ENCODE data around the gene MRPL55.
A peak's percentile ranks its signal among the peaks of the same experiment; 100 is the strongest.

The MRPL55 gene

DNA sequence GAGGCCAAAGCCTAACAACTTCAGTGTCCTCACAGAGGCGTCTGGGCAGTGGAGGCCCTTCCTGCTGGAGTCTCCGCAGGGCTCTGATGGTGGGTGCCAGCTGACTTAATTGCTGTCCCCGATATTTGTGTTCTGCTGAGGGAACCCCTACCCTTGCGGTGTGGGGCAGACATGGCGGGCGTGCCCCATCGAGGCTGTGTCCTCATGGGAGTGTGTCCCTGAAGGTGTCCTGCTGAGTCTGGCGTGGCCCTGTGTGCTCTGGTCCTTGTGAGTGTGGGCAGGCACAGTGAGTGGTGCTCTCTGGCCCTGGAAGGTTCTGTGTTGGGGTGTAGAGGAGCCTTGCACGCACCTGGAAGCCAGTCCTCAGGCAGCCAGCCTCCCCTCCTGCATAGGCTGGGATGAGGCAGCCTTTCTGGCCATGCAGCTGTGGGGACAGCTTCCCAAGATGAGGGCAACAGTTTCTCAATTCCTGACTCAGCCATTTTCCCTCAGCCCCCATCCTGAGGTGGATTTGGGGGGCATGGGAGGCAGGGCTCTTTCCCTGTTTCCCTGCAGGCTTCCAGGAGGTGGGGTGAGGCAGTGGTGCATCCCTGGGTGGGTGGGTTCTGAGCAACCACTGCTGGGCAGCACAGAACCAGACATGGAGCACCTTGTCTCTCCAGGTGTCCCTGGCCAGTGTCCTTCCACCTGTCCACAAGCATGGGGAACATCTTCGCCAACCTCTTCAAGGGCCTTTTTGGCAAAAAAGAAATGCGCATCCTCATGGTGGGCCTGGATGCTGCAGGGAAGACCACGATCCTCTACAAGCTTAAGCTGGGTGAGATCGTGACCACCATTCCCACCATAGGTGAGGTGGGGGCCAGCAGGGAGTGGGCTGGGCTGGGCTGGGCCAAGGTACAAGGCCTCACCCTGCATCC, 12.4 kb downstream of the MRPL55 start:
- Mint-ChIP-seq H3K4me1 (ENCODE audit: low read depth) (peaks cover 84% of the 10 kb centered on the region), H3K36me3 (ENCODE audit: low read depth) (peaks cover 99% of the 10 kb centered on the region)
- intact Hi-C loops (cut with micrococcal nuclease), result no loop called here

DNA sequence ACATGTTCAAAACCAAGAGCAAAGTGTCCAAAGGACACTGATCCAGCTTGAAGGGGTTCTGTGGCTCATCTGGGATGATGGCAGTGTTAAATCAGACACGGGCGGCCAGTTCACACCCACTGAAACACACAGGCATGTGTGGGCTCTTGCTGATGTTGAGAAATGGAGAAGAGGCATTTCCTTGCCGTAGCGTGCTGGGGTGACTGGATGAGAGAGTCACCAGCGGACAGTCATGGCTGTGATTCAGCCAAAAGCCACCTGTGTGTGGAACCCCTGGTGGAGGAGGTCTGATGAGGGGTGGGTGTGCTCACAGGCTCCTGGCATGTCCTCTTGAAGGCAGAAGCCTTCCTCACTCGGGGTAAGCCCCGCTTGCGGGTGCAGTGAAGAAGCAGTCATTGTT, 13.2 kb downstream of the MRPL55 start:
- H3K4me3 Mint-ChIP-seq, result no peak overlapping the region
- H3K9me3 Mint-ChIP-seq, result peaks cover 11% of the 10 kb centered on the region
- intact Hi-C loops (cut with micrococcal nuclease), result no loop called here
- peak overlapping the region; percentile 54 for H3K27ac Mint-ChIP-seq
- peaks cover 84% of the 10 kb centered on the region for H3K4me1 Mint-ChIP-seq (ENCODE audit: low read depth)
- no peaks in the 10 kb centered on the region for H3K27me3 Mint-ChIP-seq
- peaks cover 99% of the 10 kb centered on the region for H3K36me3 Mint-ChIP-seq (ENCODE audit: low read depth)

More for the DNA sequence above, 12.4 kb downstream of the MRPL55 start:
- no peak overlapping the region for H3K27ac Mint-ChIP-seq
- H3K4me3 Mint-ChIP-seq, result no peak overlapping the region
- peaks cover 11% of the 10 kb centered on the region for H3K9me3 Mint-ChIP-seq
- H3K27me3 Mint-ChIP-seq, result no peaks in the 10 kb centered on the region

DNA sequence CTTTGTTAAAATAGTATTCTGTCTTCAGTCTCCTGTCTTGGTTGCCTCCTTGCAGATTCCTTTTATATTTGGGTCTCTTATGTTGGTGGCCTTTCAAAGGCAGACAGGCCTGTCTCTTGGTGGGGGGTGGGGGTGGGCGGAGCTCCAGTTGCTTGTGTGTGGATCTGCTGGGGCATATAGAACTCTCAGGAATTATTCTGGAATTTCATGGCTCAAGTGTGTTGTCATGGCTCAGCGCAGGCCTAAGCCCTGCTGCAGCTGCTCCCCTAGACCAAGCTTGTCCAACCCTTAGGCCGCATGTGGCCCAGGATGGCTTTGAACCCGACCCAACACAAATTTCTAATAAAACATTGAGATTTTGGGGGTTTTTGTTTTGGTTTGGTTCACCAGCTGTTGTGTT, 13.9 kb downstream of the MRPL55 start:
- Mint-ChIP-seq H3K27me3 (no peaks in the 10 kb centered on the region), H3K4me3 (no peak overlapping the region), H3K4me1 (ENCODE audit: low read depth) (peaks cover 84% of the 10 kb centered on the region), H3K9me3 (peaks cover 11% of the 10 kb centered on the region), H3K36me3 (ENCODE audit: low read depth) (peaks cover 99% of the 10 kb centered on the region), H3K27ac (peak overlapping the region; percentile 54)
- intact Hi-C loops (cut with micrococcal nuclease), result no loop called here

DNA sequence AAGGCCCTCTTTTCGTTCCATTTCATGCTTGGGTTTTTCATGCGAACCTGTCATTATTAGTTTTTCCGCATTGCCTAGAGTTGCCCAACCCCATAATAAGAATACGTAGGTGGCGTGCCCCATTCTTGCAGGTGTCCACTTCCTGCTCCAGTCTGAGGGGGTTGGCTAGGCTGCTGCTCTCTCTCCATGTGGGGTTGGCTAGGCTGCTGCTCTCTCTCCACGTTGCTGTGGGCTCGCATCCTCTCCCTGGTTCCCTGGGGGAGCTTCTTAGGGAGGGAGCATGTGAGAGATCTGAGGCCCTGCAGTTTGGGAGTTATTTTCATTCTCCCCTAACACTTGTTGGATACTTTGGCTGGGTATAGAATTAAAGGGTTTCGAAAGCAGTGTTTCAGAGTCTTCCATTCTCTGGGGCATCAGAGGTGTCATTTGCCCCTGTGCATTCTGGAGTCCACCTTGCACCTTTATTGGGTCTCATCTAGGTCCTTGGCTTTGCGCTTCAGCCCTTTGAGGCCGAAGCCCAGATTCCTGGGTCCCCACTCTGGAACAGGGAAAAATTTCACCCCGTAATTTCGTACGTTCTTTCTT, 14.6 kb downstream of the MRPL55 start:
- H3K4me3 Mint-ChIP-seq, result no peak overlapping the region
- H3K4me1 Mint-ChIP-seq (ENCODE audit: low read depth), result peaks cover 84% of the 10 kb centered on the region
- intact Hi-C loops (cut with micrococcal nuclease), result no loop called here
- no peaks in the 10 kb centered on the region for H3K27me3 Mint-ChIP-seq
- H3K27ac Mint-ChIP-seq, result peak overlapping the region; percentile 54
- H3K36me3 Mint-ChIP-seq (ENCODE audit: low read depth), result peaks cover 99% of the 10 kb centered on the region
- peaks cover 11% of the 10 kb centered on the region for H3K9me3 Mint-ChIP-seq

DNA sequence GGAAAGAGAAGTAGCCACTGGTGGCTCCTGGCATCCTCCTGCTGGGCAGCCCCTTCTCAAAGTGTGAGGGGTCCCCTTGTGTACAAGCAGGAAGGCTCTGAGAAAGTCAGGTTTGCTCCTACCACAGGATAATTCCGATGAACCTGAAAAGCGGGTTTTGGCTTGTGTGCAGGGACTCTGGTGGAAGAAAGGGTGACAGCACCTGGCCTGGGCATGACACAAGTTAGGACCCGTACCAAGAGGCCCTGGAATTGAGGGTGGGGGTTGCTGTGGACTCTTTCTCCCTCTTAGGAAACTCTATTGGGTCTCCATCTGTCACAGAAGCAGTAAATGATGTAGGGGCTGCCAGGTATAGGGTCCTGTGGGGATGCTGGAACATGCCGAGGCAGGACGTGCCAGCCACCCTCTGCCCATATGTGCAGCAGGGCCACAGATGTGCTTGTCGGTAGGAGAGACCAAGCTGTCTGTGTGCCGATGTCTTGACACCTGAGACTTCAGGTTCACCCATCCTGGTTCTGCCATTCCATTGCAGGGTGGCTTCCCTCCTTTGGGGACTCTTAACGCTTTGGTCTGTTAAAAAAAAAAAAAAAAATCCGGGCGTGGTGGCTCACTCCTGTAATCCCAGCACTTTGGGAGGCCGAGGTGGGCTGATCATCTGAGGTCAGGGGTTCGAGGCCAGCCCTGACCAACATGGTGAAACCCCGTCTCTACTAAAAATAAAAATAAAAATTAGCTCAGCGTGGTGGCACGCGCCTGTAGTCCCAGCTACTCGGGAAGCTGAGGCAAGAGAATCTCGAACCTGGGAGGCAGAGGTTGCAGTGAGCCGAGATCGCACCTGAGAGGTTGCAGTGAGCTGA, 15.8 kb downstream of the MRPL55 start:
- no peak overlapping the region for H3K4me3 Mint-ChIP-seq
- peaks cover 11% of the 10 kb centered on the region for H3K9me3 Mint-ChIP-seq
- peaks cover 86% of the 10 kb centered on the region for H3K4me1 Mint-ChIP-seq (ENCODE audit: low read depth)
- peaks cover 96% of the 10 kb centered on the region for H3K36me3 Mint-ChIP-seq (ENCODE audit: low read depth)
- H3K27me3 Mint-ChIP-seq, result no peaks in the 10 kb centered on the region
- intact Hi-C loops (cut with micrococcal nuclease), result no loop called here
- H3K27ac Mint-ChIP-seq, result no peak overlapping the region

DNA sequence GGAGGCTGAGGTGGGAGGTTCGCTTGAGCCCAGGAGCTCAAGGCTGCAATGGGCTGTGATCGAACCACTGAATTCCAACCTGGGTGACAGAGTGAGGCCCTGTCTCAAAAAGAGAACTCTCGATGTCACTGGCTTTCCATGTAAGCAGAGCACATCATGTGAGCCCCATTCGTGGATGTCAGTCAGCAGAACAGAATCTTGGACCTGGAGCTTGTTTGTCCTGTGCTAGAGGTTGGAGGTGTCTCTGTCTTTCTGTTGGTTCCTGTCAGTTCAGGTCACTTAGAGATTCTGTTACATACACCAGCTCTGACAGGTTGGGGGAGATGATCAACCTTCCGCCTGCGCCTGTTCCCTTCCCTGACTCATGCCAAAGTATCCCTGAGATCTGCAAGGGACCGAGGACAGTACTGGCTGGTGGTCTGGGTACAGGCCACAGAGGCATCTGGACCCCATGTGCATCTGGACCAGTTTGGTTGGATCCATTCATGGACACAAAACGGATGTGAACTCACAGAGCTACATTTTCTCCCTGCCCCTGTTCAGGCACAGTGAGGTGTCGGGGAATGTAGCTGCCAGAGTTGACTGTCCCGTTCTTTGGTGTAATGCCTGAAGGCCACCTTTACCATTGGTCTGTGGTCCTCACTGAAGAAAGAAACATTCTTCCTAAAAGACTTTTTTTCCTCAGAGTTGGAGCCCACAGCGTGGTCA, 16.6 kb downstream of the MRPL55 start:
- Mint-ChIP-seq H3K9me3 (peaks cover 11% of the 10 kb centered on the region), H3K27ac (peak overlapping the region; percentile 86), H3K36me3 (ENCODE audit: low read depth) (peaks cover 96% of the 10 kb centered on the region), H3K27me3 (no peaks in the 10 kb centered on the region), H3K4me3 (no peak overlapping the region), H3K4me1 (ENCODE audit: low read depth) (peaks cover 88% of the 10 kb centered on the region)
- intact Hi-C loops (cut with micrococcal nuclease), result no loop called here

DNA sequence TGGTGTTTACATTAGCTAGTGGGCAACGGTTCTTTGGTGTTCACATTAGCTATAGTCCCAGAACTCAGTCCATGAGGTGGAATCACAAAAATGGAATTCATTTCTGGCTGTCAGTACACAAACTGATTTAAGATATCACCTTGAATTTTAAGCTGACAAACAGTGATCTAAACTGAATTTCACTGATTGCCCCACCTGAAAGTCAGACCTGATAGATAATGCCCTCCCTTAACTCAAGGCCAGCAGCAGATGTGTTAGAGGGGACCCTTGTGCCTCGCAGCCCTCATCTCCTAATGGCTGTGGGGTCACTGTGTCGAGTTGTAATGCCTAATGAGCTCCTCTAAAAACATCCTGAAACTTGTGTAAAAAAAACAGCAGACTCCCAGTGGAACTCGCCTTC, 18.0 kb downstream of the MRPL55 start:
- H3K9me3 Mint-ChIP-seq, result peaks cover 11% of the 10 kb centered on the region
- peak overlapping the region; percentile 86 for H3K27ac Mint-ChIP-seq
- H3K4me3 Mint-ChIP-seq, result no peak overlapping the region
- intact Hi-C loops (cut with micrococcal nuclease), result no loop called here
- peaks cover 90% of the 10 kb centered on the region for H3K36me3 Mint-ChIP-seq (ENCODE audit: low read depth)
- H3K4me1 Mint-ChIP-seq (ENCODE audit: low read depth), result peaks cover 88% of the 10 kb centered on the region
- no peaks in the 10 kb centered on the region for H3K27me3 Mint-ChIP-seq

DNA sequence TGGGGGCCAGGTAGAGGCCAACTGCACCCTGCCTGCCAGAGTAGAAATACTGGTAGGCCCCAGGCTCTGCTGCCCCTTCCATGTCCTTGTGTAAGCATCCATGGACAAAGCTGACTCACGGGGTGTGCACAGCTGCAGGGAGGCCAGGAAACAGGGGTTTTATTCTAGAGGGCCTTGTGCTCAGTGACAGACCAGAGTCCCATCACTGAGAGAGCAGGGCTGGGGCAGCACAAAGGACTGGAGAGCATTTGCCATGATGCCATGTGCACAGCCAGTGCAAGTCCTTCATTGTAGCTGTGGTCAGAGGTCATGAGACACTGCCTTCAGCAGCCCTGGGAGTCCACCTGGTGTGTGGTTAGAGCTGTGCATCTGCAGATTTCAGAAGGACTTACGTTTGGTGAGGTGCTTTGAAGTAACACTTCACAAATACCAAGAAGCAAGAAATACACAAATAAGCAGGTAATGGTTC, 18.5 kb downstream of the MRPL55 start:
- Mint-ChIP-seq H3K27me3 (no peaks in the 10 kb centered on the region), H3K9me3 (peaks cover 11% of the 10 kb centered on the region), H3K4me1 (ENCODE audit: low read depth) (peaks cover 88% of the 10 kb centered on the region), H3K27ac (peak overlapping the region; percentile 86), H3K4me3 (peak overlapping the region; percentile 59), H3K36me3 (ENCODE audit: low read depth) (peaks cover 88% of the 10 kb centered on the region)
- intact Hi-C loops (cut with micrococcal nuclease), result no loop called here

DNA sequence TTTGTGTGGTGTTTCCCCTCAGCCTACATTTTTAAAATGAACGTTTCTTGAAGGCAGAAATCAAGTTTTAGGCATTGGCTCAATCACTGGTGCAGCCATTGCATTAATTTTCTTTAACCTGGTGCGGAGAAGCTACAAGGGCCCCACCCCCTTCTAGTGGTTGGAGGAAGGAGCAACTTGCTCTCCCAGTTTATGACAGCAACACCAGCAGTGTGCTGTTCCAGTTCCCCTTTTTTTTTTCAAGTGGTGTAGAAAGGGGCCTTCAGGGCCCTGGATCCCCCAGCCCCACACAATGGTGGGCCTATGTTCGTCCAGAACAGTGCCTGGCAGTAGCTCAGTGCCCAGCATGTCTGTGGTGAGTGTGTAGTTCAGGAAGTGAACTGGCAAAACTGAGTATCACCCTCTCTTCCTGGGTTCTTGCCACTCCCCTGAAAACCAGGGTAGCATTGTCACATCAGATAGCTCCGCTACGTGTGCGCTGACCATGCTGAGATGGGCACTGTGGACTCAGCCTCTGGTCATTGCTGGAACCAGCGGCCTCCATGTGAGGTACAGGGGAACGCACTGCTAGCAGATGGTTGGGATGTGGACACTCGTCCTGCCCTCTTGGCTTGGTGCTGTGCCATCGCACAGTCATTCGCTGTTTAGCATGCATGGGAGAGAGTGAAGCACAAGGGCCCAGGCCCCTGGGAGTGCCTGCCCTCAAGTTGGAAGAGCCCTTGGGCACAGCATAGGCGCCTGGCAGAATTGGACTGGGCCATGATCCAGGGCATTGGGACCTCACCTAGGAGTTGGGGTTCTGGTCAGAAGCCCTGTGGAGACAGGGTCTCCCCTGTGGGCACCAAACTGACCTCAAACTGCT, 19.3 kb downstream of the MRPL55 start:
- Mint-ChIP-seq H3K4me3 (peak overlapping the region; percentile 59), H3K36me3 (ENCODE audit: low read depth) (peaks cover 85% of the 10 kb centered on the region), H3K4me1 (ENCODE audit: low read depth) (peaks cover 88% of the 10 kb centered on the region), H3K9me3 (peaks cover 7% of the 10 kb centered on the region), H3K27me3 (no peaks in the 10 kb centered on the region), H3K27ac (peak overlapping the region; percentile 86)
- intact Hi-C loops (cut with micrococcal nuclease), result no loop called here

DNA sequence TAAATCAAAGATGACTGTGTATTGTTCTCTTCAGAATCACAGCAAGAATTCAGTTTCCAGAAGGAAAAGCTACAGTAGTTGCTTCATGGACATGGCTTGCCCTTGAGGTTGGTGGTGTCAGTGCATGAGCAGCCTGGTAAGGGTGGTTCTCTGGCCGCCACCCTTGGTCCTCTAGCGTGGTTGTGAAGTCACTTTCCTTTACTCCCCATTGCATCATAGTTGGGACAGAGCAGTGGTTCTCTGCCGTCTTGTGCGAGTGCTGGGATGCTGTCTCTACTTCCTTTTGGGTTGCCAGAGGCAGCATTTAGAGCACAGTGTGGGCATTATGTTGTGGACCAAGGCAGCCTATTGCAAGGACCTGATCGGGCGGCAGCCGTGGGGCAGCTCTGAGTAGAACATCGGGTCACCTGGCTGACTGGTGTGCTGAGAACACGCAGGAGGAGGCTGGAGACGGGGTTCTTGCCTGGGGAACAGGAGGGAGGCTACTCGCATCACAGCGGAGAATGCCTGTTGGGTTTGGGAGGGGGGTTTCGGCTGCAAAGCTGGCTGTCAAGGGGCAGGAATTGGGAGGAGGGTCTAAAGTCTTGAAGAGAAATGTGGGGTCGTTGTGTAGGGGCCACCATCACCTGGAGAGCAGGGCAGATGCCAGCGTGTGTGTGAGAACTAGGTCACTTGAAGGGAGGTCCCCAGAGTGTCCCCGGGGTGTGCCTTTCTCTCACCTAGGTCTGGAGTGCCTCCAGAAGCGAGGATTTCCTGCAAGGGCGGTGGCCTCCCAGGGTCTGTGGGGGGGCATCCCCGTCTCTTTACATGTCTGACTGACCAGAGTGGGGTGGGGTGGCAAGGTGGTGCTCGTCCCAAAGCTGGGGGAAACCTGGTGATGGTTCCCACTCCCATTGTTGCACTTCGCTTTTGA, 20.3 kb downstream of the MRPL55 start:
- Mint-ChIP-seq H3K27me3 (no peaks in the 10 kb centered on the region), H3K4me1 (ENCODE audit: low read depth) (peaks cover 88% of the 10 kb centered on the region), H3K27ac (peak overlapping the region; percentile 86), H3K36me3 (ENCODE audit: low read depth) (peaks cover 85% of the 10 kb centered on the region), H3K9me3 (no peaks in the 10 kb centered on the region), H3K4me3 (peak overlapping the region; percentile 59)
- intact Hi-C loops (cut with micrococcal nuclease), result no loop called here

DNA sequence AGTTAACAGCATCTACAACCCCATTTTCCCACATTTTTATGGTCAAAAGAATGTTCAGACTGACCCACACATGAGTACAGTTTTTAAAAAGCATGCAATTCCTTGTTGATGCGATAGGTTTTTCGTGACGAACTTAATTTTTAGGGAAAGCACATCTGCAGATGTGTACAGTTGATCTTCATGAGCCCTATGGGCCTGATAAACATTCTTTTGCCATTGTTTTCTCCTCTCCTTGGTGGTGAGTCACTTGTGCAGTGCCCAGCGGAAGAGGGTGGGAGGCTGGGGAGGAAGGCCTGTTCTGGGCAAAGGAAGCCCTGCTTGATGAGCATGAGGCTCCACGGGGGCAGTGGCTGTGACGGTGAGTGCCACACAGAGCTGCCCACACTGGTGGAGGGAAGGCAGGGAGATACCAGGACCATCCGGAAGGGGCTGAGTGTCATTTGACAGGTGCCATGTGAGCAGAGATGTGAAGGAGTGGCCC, 21.3 kb downstream of the MRPL55 start:
- Mint-ChIP-seq H3K27ac (peak overlapping the region; percentile 86), H3K4me1 (ENCODE audit: low read depth) (peaks cover 91% of the 10 kb centered on the region), H3K36me3 (ENCODE audit: low read depth) (peaks cover 85% of the 10 kb centered on the region), H3K4me3 (peak overlapping the region; percentile 71), H3K9me3 (no peaks in the 10 kb centered on the region), H3K27me3 (no peaks in the 10 kb centered on the region)
- intact Hi-C loops (cut with micrococcal nuclease), result no loop called here
